HepG2 (cell line): ENCODE measurements around the gene WFDC1. TPM values are rescaled to one million over a fixed set of nuclear protein-coding genes. Genes with fewer than 3 reads are reported as not detected.

Source experiments
- GPN1 ChIP-seq: sonication (generic); formaldehyde crosslinking; IDR thresholded peaks from 2 replicates; pipeline ENCODE4 v1.5.1; 2020; ENCODE audit warnings: missing genetic modification reagents, borderline replicate concordance
- HDAC6 ChIP-seq: fragments of 200-600 bp; sonication (generic); IDR thresholded peaks from 2 replicates; pipeline ENCODE4 v1.7.0; 2017; ENCODE audit warnings: mild to moderate bottlenecking, antibody characterized with exemption, low read length, low read depth
- HHEX ChIP-seq: IDR thresholded peaks from 2 replicates; pipeline ENCODE4 v1.6.1; 2016; ENCODE audit warnings: control low read depth
- KLF15 ChIP-seq: sonication (generic); formaldehyde crosslinking; IDR thresholded peaks from 2 replicates; pipeline ENCODE4 v1.8.1; 2023; ENCODE audit warnings: borderline replicate concordance, mild to moderate bottlenecking, inconsistent platforms, missing genetic modification reagents, mixed read lengths
- PATZ1 ChIP-seq: sonication (generic); formaldehyde crosslinking; IDR thresholded peaks from 2 replicates; pipeline ENCODE4 v1.4.0; 2020; ENCODE audit warnings: missing genetic modification reagents
- PBX3 ChIP-seq: sonication (generic); formaldehyde crosslinking; IDR thresholded peaks from 2 replicates; pipeline ENCODE4 v1.8.1; 2023; ENCODE audit warnings: missing genetic modification reagents, inconsistent platforms, borderline replicate concordance
- RARA ChIP-seq: IDR thresholded peaks from 2 replicates; pipeline ENCODE4 v1.6.1; 2016; ENCODE audit warnings: missing genetic modification reagents, missing compliant biosample characterization
- RXRA ChIP-seq: sonication (generic); formaldehyde crosslinking; IDR thresholded peaks from 2 replicates; pipeline ENCODE4 v1.5.1; 2020; ENCODE audit warnings: missing genetic modification reagents
- SMYD3 ChIP-seq: sonication (generic); formaldehyde crosslinking; IDR thresholded peaks from 2 replicates; pipeline ENCODE4 v1.8.1; 2023; ENCODE audit warnings: mild to moderate bottlenecking, missing genetic modification reagents
- ZNF142 ChIP-seq: sonication (generic); formaldehyde crosslinking; IDR thresholded peaks from 2 replicates; pipeline ENCODE4 v1.4.0; 2020; ENCODE audit warnings: missing genetic modification reagents
- ZNF260 ChIP-seq: sonication (generic); formaldehyde crosslinking; IDR thresholded peaks from 2 replicates; pipeline ENCODE4 v1.4.0; 2020; ENCODE audit warnings: missing genetic modification reagents, low read depth, mild to moderate bottlenecking, borderline replicate concordance
- ZNF33A ChIP-seq: sonication (generic); formaldehyde crosslinking; IDR thresholded peaks from 2 replicates; pipeline ENCODE4 v1.5.1; 2020; ENCODE audit warnings: missing genetic modification reagents, mild to moderate bottlenecking, moderate library complexity, borderline replicate concordance
- polyA plus RNA-seq, 8 experiments: library from polyadenylated mRNA; depleted of rRNA in 3 of 8; stranded (reverse) in 7 of 8; unstranded in 1 of 8; fragments of >200 nt; fragmentation: Illumina TruSeq in 4 of 8; extraction: Trizol in 4 of 8; gene quantifications; 2 replicates each; pipeline versions ENCODE4 v1.2.1 to v1.2.3, GENCODE V29; 2011 to 2016; ENCODE audit warnings: low read depth in 4 of 8, missing spikeins in 1 of 8, mixed read lengths in 1 of 8; ENCODE audit not compliant: insufficient read depth in 1 of 8
- total RNA-seq, 5 experiments: library from RNA; depleted of rRNA; stranded (reverse); fragments of >200 nt; fragmentation: Illumina TruSeq; extraction: Trizol; gene quantifications; 2 replicates each; pipeline ENCODE4 v1.2.3, GENCODE V29; 2016; ENCODE audit warnings: low read depth in 1 of 5
- TF ChIP-seq, protein P1 (sequence below): sonication (generic); formaldehyde crosslinking; IDR thresholded peaks from 2 replicates; pipeline ENCODE4 v1.5.1; 2020; ENCODE audit warnings: missing genetic modification reagents, mild to moderate bottlenecking, borderline replicate concordance
- TF ChIP-seq, protein P2 (sequence below): sonication (generic); formaldehyde crosslinking; IDR thresholded peaks from 2 replicates; pipeline ENCODE4 v1.4.0; 2020; ENCODE audit warnings: mild to moderate bottlenecking, missing genetic modification reagents

Gene WFDC1
- total and polyA plus RNA-seq, 2 of the 13 experiments (the other 11 are each of a cell fraction or from before 2014, with no cell fraction given): not detected

- no peak for TF ChIP-seq ZNF33A (CRISPR knock-in tag)
- TF ChIP-seq RXRA (CRISPR knock-in tag): peak; percentile 25; the same call in 1 of the 2 replicates
- no peak for TF ChIP-seq ZNF142 (CRISPR knock-in tag)
- TF ChIP-seq PATZ1 (CRISPR knock-in tag): peak; percentile 66; the same call in 1 of the 2 replicates
- TF ChIP-seq PBX3 (CRISPR knock-in tag): no peak
- TF ChIP-seq, protein P1, sequence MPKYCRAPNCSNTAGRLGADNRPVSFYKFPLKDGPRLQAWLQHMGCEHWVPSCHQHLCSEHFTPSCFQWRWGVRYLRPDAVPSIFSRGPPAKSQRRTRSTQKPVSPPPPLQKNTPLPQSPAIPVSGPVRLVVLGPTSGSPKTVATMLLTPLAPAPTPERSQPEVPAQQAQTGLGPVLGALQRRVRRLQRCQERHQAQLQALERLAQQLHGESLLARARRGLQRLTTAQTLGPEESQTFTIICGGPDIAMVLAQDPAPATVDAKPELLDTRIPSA (CRISPR knock-in tag): no peak
- TF ChIP-seq HDAC6: no peak
- TF ChIP-seq RARA (CRISPR knock-in tag): no peak
- no peak for TF ChIP-seq SMYD3 (CRISPR knock-in tag)
- TF ChIP-seq, protein P2, sequence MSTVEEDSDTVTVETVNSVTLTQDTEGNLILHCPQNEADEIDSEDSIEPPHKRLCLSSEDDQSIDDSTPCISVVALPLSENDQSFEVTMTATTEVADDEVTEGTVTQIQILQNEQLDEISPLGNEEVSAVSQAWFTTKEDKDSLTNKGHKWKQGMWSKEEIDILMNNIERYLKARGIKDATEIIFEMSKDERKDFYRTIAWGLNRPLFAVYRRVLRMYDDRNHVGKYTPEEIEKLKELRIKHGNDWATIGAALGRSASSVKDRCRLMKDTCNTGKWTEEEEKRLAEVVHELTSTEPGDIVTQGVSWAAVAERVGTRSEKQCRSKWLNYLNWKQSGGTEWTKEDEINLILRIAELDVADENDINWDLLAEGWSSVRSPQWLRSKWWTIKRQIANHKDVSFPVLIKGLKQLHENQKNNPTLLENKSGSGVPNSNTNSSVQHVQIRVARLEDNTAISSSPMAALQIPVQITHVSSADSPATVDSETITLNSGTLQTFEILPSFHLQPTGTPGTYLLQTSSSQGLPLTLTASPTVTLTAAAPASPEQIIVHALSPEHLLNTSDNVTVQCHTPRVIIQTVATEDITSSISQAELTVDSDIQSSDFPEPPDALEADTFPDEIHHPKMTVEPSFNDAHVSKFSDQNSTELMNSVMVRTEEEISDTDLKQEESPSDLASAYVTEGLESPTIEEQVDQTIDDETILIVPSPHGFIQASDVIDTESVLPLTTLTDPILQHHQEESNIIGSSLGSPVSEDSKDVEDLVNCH (CRISPR knock-in tag): no peak
- TF ChIP-seq ZNF260 (CRISPR knock-in tag): no peak
- TF ChIP-seq GPN1 (CRISPR knock-in tag): no peak
- no peak for TF ChIP-seq KLF15 (CRISPR knock-in tag)
- TF ChIP-seq HHEX (CRISPR knock-in tag): peak; percentile 11; the same call in 1 of the 2 replicates
Measured at GRCh38 chr16:84356591-84357116, 62.0 kb downstream of the WFDC1 start (continued).
